ENCODE data around the gene C1QTNF9. TPM values are rescaled to one million over a fixed set of nuclear protein-coding genes. Genes with fewer than 3 reads are reported as not detected.

The C1QTNF9 gene
- total and polyA plus RNA-seq, 2 of the 8 experiments (the other 6 are each of a cell fraction or from before 2014, with no cell fraction given) = not detected

- no peak overlapping the region for H4K91ac ChIP-seq (replicated peaks; ENCODE audit: insufficient read length, low read length)
- no peak for FAIRE-seq
Measured at GRCh38 chr13:24338721-24339120, 29.3 kb downstream of the C1QTNF9 start.

More at GRCh38 chr13:24338721-24339120, 29.3 kb downstream of the C1QTNF9 start:
- Histone ChIP-seq H2BK20ac (ENCODE audit: low read length) (no peak overlapping the region), H3K4me1 (replicated peaks in 1 of 4; ENCODE audit: control insufficient read depth in 3 of 4, insufficient read depth in 4 of 4, low read length in 3 of 4) (no peaks in the 10 kb centered on the region), H3K79me1 (ENCODE audit: low read depth, low read length) (no peaks in the 10 kb centered on the region), H3K14ac (ENCODE audit: insufficient read length) (no peak overlapping the region), H3K23ac (ENCODE audit: insufficient read length) (no peak overlapping the region), H3K79me2 (ENCODE audit: control insufficient read depth in 1 of 2, insufficient read depth in 2 of 2, low read length in 2 of 2) (no peaks in the 10 kb centered on the region), H3K27ac (ENCODE audit: low read depth, low read length) (no peak overlapping the region), H3K4me3 (ENCODE audit: extremely low read depth in 1 of 4, insufficient read depth in 2 of 4, low read depth in 3 of 4, low read length in 4 of 4) (no peak overlapping the region), H2BK5ac (ENCODE audit: low read depth, low read length) (no peak overlapping the region), H3K9me3 (ENCODE audit: insufficient read depth in 2 of 2, low read depth in 1 of 2, low read length in 1 of 2) (peaks cover 4 to 9% of the 10 kb centered on the region in 2 experiments; a peak in 2 of 4 replicates), H4K20me1 (replicated peaks in 1 of 2; ENCODE audit: control insufficient read depth in 1 of 2, insufficient read depth in 2 of 2, low read length in 2 of 2) (no peaks in the 10 kb centered on the region), H3K56ac (replicated peaks; ENCODE audit: insufficient read length, low read depth, low read length) (no peak overlapping the region), H3K27me3 (replicated peaks in 1 of 4; ENCODE audit: control insufficient read depth in 3 of 4, extremely low read depth in 1 of 4, insufficient read depth in 3 of 4, low read length in 3 of 4) (no peaks in the 10 kb centered on the region), H3K4me2 (ENCODE audit: insufficient read depth in 1 of 2, low read depth in 2 of 2, low read length in 2 of 2) (no peak overlapping the region), H4K5ac (ENCODE audit: insufficient read length, low read depth, low read length) (no peak overlapping the region), H2BK12ac (ENCODE audit: low read depth, low read length) (no peak overlapping the region), H3K36me3 (ENCODE audit: control insufficient read depth in 2 of 4, insufficient read depth in 4 of 4, low read length in 3 of 4) (no peaks in the 10 kb centered on the region), H3K9ac (replicated peaks in 1 of 4; ENCODE audit: extremely low read depth in 1 of 4, low read depth in 3 of 4, low read length in 3 of 4) (no peak overlapping the region), H3K18ac (ENCODE audit: extremely low read depth, low read length) (no peak overlapping the region), H2AFZ (ENCODE audit: low read length) (no peak overlapping the region), H2BK15ac (ENCODE audit: low read length) (no peak overlapping the region), H3K4ac (replicated peaks; ENCODE audit: insufficient read length, low read depth, low read length) (no peak overlapping the region), H2BK120ac (replicated peaks; ENCODE audit: low read depth, low read length) (no peak overlapping the region), H4K8ac (ENCODE audit: extremely low read depth, insufficient read depth, low read length) (no peak overlapping the region), H3K23me2 (ENCODE audit: low read depth, low read length) (no peaks in the 10 kb centered on the region), H2AK5ac (ENCODE audit: low read depth, low read length) (no peak overlapping the region)
- POLR2A ChIA-PET (ENCODE audit: partially characterized antibody) = no interaction called here
- 97% methylated on average over 34 of the region's 36 CpGs; no CpG with 5 or more reads in 1 of the 2 experiments for WGBS, 2 experiments (ENCODE audit: extremely low coverage in 1 of 2, insufficient coverage in 1 of 2, insufficient read length in 1 of 2, insufficient replicate concordance in 2 of 2, low coverage in 1 of 2, low lambda C conversion rate in 2 of 2, missing lambda C conversion rate in 1 of 2)
- no peak for DNase-seq (ENCODE audit: low read depth in 1 of 2, low spot score in 2 of 2)
- CTCF ChIA-PET (ENCODE audit: partially characterized antibody) = interaction anchor here (1.1 kb wide), 1 partner anchor 16 kb away, joined by 3 read pairs; no protein-coding TSS in a partner anchor
